Smooth muscle cell (in vitro differentiated cells): Measurements from ENCODE around the gene GLE1. TPM values are rescaled to one million over a fixed set of nuclear protein-coding genes. Genes with fewer than 3 reads are reported as not detected.

ENCODE experiments used
- DNase-seq: peaks from one replicate; lab custom pipeline; 2025; ENCODE audit not compliant: unreplicated experiment; lab: John Stamatoyannopoulos, UW
- H2AFZ ChIP-seq: fragments of 200-600 bp; sonication (generic); 2 replicates; pipeline ENCODE4 v1.6.0; 2016; ENCODE audit warnings: antibody characterized with exemption, low read depth, mild to moderate bottlenecking
- H3F3A ChIP-seq: fragments of 200-600 bp; sonication (generic); 2 replicates; pipeline ENCODE4 v1.6.0; 2017; ENCODE audit warnings: antibody characterized with exemption, low read depth
- H3K27ac ChIP-seq: fragments of 200-600 bp; sonication (generic); 2 replicates; pipeline ENCODE4 v1.5.1; 2016; ENCODE audit warnings: low read depth, mild to moderate bottlenecking
- H3K27me3 ChIP-seq: fragments of 200-600 bp; sonication (generic); 2 replicates; pipeline ENCODE4 v1.6.1; 2016; ENCODE audit warnings: low read depth, mild to moderate bottlenecking
- H3K36me3 ChIP-seq: fragments of 200-600 bp; sonication (generic); 2 replicates; pipeline ENCODE4 v1.5.1; 2016; ENCODE audit warnings: low read depth
- H3K4me1 ChIP-seq: fragments of 200-600 bp; sonication (generic); 2 replicates; pipeline ENCODE4 v1.5.1; 2016; ENCODE audit warnings: low read depth
- H3K4me2 ChIP-seq: fragments of 200-600 bp; sonication (generic); 2 replicates; pipeline ENCODE4 v1.6.0; 2016; ENCODE audit warnings: mild to moderate bottlenecking
- H3K4me3 ChIP-seq: fragments of 200-600 bp; sonication (generic); 2 replicates; pipeline ENCODE4 v1.5.1; 2016; ENCODE audit warnings: mild to moderate bottlenecking
- H3K79me2 ChIP-seq: fragments of 200-600 bp; sonication (generic); 2 replicates; pipeline ENCODE4 v1.6.0; 2016; ENCODE audit warnings: low read depth, mild to moderate bottlenecking
- H3K9ac ChIP-seq: fragments of 200-600 bp; sonication (generic); 2 replicates; pipeline ENCODE4 v1.6.0; 2016; ENCODE audit warnings: low read depth
- H3K9me3 ChIP-seq: fragments of 200-600 bp; sonication (generic); replicated peaks from 2 replicates; pipeline ENCODE4 v1.5.1; 2016; ENCODE audit warnings: low read depth
- H4K20me1 ChIP-seq: fragments of 200-600 bp; sonication (generic); 2 replicates; pipeline ENCODE4 v1.6.0; 2016; ENCODE audit warnings: low read depth
- CTCF ChIP-seq: fragments of 200-600 bp; sonication (generic); IDR thresholded peaks from 2 replicates; pipeline ENCODE4 v1.5.1; 2017; ENCODE audit warnings: borderline replicate concordance, mild to moderate bottlenecking, antibody characterized with exemption; ENCODE audit not compliant: insufficient read depth, poor library complexity, severe bottlenecking
- WGBS: methylation state at CpG from one replicate; pipeline ENCODE4 v1.1.7; 2016; ENCODE audit warnings: low lambda C conversion rate; 5-methylcytosine and 5-hydroxymethylcytosine counted together
- polyA plus RNA-seq: library from polyadenylated mRNA; unstranded; fragments of >200 nt; fragmentation: Nextera tagmentation; extraction: Ambion mirVana; gene quantifications from 2 replicates; pipeline ENCODE4 v1.2.1, GENCODE V29; 2016
- total RNA-seq: library from RNA; depleted of rRNA; stranded (reverse); fragments of >200 nt; gene quantifications from 2 replicates; pipeline ENCODE4 v1.2.3, GENCODE V29; 2014

GLE1 gene
- total and polyA plus RNA-seq, 2 experiments from 2014 or later = 11.8 to 14.1 TPM

GRCh38 chr9:128494746-128495129, 9.8 kb upstream of the GLE1 start:
- H3F3A ChIP-seq = no peaks in the 10 kb centered on the region
- H3K4me3 ChIP-seq = no peak overlapping the region
- H3K4me1 ChIP-seq = no peaks in the 10 kb centered on the region
- no peak overlapping the region for H3K4me2 ChIP-seq
- no peak for DNase-seq
- TF ChIP-seq CTCF = no peak
- 98% methylated on average over 5 of the region's 5 CpGs for WGBS
- H3K27ac ChIP-seq = no peak overlapping the region
- H3K9ac ChIP-seq = no peak overlapping the region
- H3K27me3 ChIP-seq = no peaks in the 10 kb centered on the region
- no peaks in the 10 kb centered on the region for H4K20me1 ChIP-seq
- H2AFZ ChIP-seq = no peak overlapping the region
- no peaks in the 10 kb centered on the region for H3K79me2 ChIP-seq
- no peaks in the 10 kb centered on the region for H3K36me3 ChIP-seq
- no peaks in the 10 kb centered on the region for H3K9me3 ChIP-seq

- no peak overlapping the region for H3K27ac ChIP-seq
- no peak overlapping the region for H2AFZ ChIP-seq
- H3K4me2 ChIP-seq = no peak overlapping the region
- H3K4me3 ChIP-seq = no peak overlapping the region
- H4K20me1 ChIP-seq = no peaks in the 10 kb centered on the region
- 75% methylated on average over 1 of the region's 1 CpG for WGBS
- no peaks in the 10 kb centered on the region for H3K4me1 ChIP-seq
- H3K79me2 ChIP-seq = no peaks in the 10 kb centered on the region
- no peak for DNase-seq
- no peaks in the 10 kb centered on the region for H3K27me3 ChIP-seq
- no peaks in the 10 kb centered on the region for H3K9me3 ChIP-seq
- H3K9ac ChIP-seq = no peak overlapping the region
- no peak for TF ChIP-seq CTCF
- no peaks in the 10 kb centered on the region for H3F3A ChIP-seq
- no peaks in the 10 kb centered on the region for H3K36me3 ChIP-seq
Measured at GRCh38 chr9:128495296-128495695, 9.2 kb upstream of the GLE1 start.

GRCh38 chr9:128495804-128496417, 8.6 kb upstream of the GLE1 start:
- Histone ChIP-seq H3K36me3 (no peaks in the 10 kb centered on the region), H3K79me2 (no peaks in the 10 kb centered on the region), H3K4me1 (no peaks in the 10 kb centered on the region), H3K9me3 (no peaks in the 10 kb centered on the region), H3K27ac (no peak overlapping the region), H3K27me3 (no peaks in the 10 kb centered on the region), H3K4me2 (no peak overlapping the region), H3K4me3 (no peak overlapping the region), H3K9ac (no peak overlapping the region), H2AFZ (no peak overlapping the region), H4K20me1 (no peaks in the 10 kb centered on the region), H3F3A (no peaks in the 10 kb centered on the region)
- 83% methylated on average over 6 of the region's 6 CpGs for WGBS
- no peak for DNase-seq
- no peak for TF ChIP-seq CTCF
